Liver (tissue), 3 donors: ENCODE measurements around the gene USP46.

Source experiments
- ATF3 ChIP-seq: IDR thresholded peaks from 2 replicates; pipeline ENCODE4 v1.6.1; 2016; ENCODE audit warnings: antibody characterized with exemption
- CTCF ChIP-seq: fragments of 150-350 bp; IDR thresholded peaks from 2 replicates; pipeline ENCODE4 v1.5.1; 2017; ENCODE audit warnings: improper control_type of control experiment, low read depth, low read length; ENCODE audit not compliant: missing input control
- MAX ChIP-seq: IDR thresholded peaks from 2 replicates; pipeline ENCODE4 v1.6.1; 2016; ENCODE audit warnings: antibody characterized with exemption
- REST ChIP-seq: IDR thresholded peaks from 2 replicates; pipeline ENCODE4 v1.6.1; 2016; ENCODE audit warnings: antibody characterized with exemption, mild to moderate bottlenecking
- SP1 ChIP-seq: IDR thresholded peaks from 2 replicates; pipeline ENCODE4 v1.6.1; 2018; ENCODE audit warnings: antibody characterized with exemption, mild to moderate bottlenecking
- TAF1 ChIP-seq: conservative IDR thresholded peaks from 2 replicates; pipeline ENCODE4 v1.6.1; 2016; ENCODE audit warnings: antibody characterized with exemption, mild to moderate bottlenecking
- YY1 ChIP-seq: IDR thresholded peaks from 2 replicates; pipeline ENCODE4 v1.6.1; 2016; ENCODE audit warnings: antibody characterized with exemption, mild to moderate bottlenecking
- ZBTB33 ChIP-seq: IDR thresholded peaks from 2 replicates; pipeline ENCODE4 v1.6.1; 2016; ENCODE audit warnings: antibody characterized with exemption
- donor health status: healthy.
- donor health status: healthy.

GRCh38 chr4:52658641-52659000 lies 480 bp downstream of the USP46 start:
- TF ChIP-seq CTCF = no peak
- TF ChIP-seq MAX = no peak
- no peak for TF ChIP-seq ZBTB33
- TF ChIP-seq SP1 = no peak
- TF ChIP-seq TAF1 = no peak
- no peak for TF ChIP-seq REST
- TF ChIP-seq ATF3 = no peak
- TF ChIP-seq YY1 = no peak
